ENCODE measurements around the gene FAM180A.
"Not testable (repeated sequence)": the region's sequence is repeated elsewhere in the genome, so short reads cannot be mapped to it uniquely, and the experiment has no call there.

Gene FAM180A

DNA sequence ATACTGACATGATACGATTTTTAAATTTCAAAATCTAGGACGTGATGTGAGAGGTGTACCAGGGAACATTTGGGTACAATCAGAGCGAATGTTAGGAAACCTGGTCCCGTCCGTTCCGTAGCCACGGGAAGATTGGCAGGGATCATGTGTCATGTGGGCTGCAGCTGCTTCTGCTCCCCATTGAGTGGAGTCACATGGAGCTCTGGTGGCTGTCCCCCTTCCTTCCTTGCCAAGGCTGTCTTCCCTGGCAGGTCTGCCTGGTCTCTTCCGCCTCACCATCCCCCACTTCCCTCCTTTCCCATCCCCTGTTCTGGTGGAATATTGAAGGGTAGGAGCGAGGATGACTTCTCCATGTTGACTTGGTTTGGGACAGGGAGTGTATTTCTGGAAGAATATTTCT, 33.8 kb upstream of the FAM180A start:
- Histone ChIP-seq H2AFZ (no peak overlapping the region), H3K4me3 (ENCODE audit: low read depth, low read length) (no peak overlapping the region), H3K79me2 (no peaks in the 10 kb centered on the region), H3K4me1 (no peaks in the 10 kb centered on the region), H3K27me3 (ENCODE audit: control insufficient read depth, insufficient read depth, low read length) (no peaks in the 10 kb centered on the region), H3K36me3 (ENCODE audit: control insufficient read depth, insufficient read depth, low read length) (no peaks in the 10 kb centered on the region), H3K9me3 (ENCODE audit: control insufficient read depth, low read length) (no peaks in the 10 kb centered on the region), H3K4me2 (ENCODE audit: low read length) (no peak overlapping the region), H3K27ac (no peak overlapping the region), H3K9ac (no peak overlapping the region)
- TF ChIP-seq, protein P1, sequence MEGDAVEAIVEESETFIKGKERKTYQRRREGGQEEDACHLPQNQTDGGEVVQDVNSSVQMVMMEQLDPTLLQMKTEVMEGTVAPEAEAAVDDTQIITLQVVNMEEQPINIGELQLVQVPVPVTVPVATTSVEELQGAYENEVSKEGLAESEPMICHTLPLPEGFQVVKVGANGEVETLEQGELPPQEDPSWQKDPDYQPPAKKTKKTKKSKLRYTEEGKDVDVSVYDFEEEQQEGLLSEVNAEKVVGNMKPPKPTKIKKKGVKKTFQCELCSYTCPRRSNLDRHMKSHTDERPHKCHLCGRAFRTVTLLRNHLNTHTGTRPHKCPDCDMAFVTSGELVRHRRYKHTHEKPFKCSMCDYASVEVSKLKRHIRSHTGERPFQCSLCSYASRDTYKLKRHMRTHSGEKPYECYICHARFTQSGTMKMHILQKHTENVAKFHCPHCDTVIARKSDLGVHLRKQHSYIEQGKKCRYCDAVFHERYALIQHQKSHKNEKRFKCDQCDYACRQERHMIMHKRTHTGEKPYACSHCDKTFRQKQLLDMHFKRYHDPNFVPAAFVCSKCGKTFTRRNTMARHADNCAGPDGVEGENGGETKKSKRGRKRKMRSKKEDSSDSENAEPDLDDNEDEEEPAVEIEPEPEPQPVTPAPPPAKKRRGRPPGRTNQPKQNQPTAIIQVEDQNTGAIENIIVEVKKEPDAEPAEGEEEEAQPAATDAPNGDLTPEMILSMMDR (IDR thresholded peaks at IDR 0.05), result no peak

DNA sequence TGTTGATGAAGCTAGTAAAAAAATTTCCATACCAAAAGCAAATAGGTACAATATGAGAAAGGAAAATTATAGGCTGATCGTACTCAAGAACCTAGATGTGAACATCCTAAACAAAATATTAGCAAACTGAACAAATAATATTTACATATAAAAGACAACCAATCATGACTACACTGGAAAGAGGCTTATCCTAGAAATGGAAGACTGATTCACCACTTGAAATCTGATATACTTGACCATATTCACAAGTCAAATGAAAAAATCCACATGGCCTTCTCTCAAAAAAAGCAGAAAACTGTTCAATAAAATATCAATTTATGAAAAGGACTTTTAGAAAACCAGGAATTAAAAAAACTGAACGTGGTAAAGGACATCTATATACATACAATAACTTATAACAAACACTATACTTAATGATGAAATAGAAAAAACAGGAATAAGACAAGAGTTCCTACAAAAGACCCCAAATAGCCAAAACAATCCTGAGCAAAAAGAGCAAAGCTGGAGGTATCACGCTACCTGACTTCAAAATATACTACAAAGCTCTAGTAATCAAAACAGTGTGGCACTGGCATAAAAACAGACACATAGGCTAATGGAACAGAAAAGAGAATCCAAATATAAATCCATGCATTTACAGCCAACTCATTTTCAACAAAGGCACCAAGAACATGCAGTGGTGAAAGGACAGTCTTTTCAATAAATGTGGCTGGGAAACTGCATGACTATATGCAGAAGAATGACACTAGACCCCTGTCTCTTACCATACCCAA, 29.2 kb upstream of the FAM180A start:
- Histone ChIP-seq H2AFZ (no peak overlapping the region), H3K9me3 (ENCODE audit: control insufficient read depth, low read length) (no peaks in the 10 kb centered on the region)

DNA sequence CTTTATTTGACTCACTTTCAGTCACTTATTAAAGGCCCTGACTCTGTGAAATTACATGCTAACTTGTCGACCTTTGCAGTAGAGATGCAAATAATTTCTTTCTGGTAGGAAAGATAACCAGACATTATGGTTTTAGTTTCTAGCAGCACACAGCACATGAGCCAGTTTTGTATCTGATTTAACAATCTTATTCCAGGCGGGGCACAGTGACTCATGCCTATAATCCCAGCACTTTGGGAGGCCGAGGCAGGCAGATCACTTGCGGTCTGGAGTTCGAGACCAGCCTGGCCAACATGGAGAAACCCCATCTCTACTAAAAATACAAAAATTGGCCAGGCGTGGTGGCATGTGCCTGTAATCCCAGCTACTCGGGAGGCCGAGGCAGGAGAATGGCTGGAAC, 27.3 kb upstream of the FAM180A start:
- not testable (repeated sequence) for H3K27me3 ChIP-seq (ENCODE audit: control insufficient read depth, insufficient read depth, low read length); H3K9ac ChIP-seq; H3K4me2 ChIP-seq (ENCODE audit: low read length); H3K9me3 ChIP-seq (ENCODE audit: control insufficient read depth, low read length); H3K36me3 ChIP-seq (ENCODE audit: control insufficient read depth, insufficient read depth, low read length); H3K27ac ChIP-seq; H3K4me1 ChIP-seq; H3K4me3 ChIP-seq (ENCODE audit: low read depth, low read length); H2AFZ ChIP-seq; H3K79me2 ChIP-seq

More for the DNA sequence above, 29.2 kb upstream of the FAM180A start:
- H3K4me1 ChIP-seq, result no peaks in the 10 kb centered on the region
- no peaks in the 10 kb centered on the region for H3K79me2 ChIP-seq
- H3K9ac ChIP-seq, result no peak overlapping the region
- TF ChIP-seq, protein P1 (IDR thresholded peaks at IDR 0.05), result no peak
- no peaks in the 10 kb centered on the region for H3K27me3 ChIP-seq (ENCODE audit: control insufficient read depth, insufficient read depth, low read length)
- H3K4me2 ChIP-seq (ENCODE audit: low read length), result no peak overlapping the region
- no peak overlapping the region for H3K27ac ChIP-seq
- H3K4me3 ChIP-seq (ENCODE audit: low read depth, low read length), result no peak overlapping the region
- H3K36me3 ChIP-seq (ENCODE audit: control insufficient read depth, insufficient read depth, low read length), result no peaks in the 10 kb centered on the region

DNA sequence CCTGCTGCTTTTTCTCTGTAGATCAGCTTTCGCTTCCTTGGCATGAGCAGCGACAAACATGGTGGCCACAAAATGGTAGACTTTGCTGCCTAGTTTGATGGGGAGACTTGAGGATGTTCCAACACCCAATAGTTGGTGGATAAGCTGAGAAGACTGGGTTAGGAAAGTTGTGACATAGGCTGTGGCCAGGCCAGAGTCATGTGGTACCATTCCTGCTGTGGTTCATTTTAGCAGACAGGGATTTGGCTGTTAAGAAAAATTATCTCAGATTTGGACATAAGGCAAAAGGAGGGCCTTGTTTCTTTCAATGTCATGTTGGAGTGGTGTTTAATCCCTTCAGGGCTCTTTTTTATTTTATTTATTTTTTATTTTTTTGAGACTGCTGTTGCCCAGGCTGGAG, 26.6 kb upstream of the FAM180A start:
- H3K9me3 ChIP-seq (ENCODE audit: control insufficient read depth, low read length), result no peaks in the 10 kb centered on the region
- H3K4me2 ChIP-seq (ENCODE audit: low read length), result no peak overlapping the region
- H3K27ac ChIP-seq, result no peak overlapping the region

DNA sequence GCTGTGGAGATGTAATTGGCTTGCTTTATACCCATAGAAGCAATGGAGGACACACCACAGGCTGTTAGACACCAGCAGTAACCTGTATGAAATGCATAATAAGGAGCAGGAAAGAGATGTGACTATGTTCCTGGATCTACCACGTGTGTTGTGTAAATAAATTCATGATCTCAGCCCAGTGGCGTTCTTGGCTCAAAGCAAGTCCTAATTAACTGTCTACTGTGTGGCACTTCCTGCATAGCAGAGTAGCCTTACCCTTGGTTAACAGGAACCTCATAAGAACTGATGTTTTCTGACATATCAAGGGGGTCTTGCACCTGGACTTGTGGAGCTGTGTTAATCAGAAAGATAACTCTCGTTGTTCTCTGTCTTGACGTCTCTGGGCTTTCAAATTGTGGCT, 25.7 kb upstream of the FAM180A start:
- H3K4me1 ChIP-seq, result no peaks in the 10 kb centered on the region
- H3K4me2 ChIP-seq (ENCODE audit: low read length), result no peak overlapping the region
- TF ChIP-seq, protein P1 (IDR thresholded peaks at IDR 0.05), result no peak
- no peak overlapping the region for H2AFZ ChIP-seq
- no peaks in the 10 kb centered on the region for H3K27me3 ChIP-seq (ENCODE audit: control insufficient read depth, insufficient read depth, low read length)
- H3K36me3 ChIP-seq (ENCODE audit: control insufficient read depth, insufficient read depth, low read length), result no peaks in the 10 kb centered on the region
- H3K9me3 ChIP-seq (ENCODE audit: control insufficient read depth, low read length), result no peaks in the 10 kb centered on the region
- H3K9ac ChIP-seq, result no peak overlapping the region
- H3K79me2 ChIP-seq, result no peaks in the 10 kb centered on the region
- H3K27ac ChIP-seq, result no peak overlapping the region
- H3K4me3 ChIP-seq (ENCODE audit: low read depth, low read length), result no peak overlapping the region

More for the DNA sequence above, 26.6 kb upstream of the FAM180A start:
- Histone ChIP-seq H3K4me1 (no peaks in the 10 kb centered on the region), H3K27me3 (ENCODE audit: control insufficient read depth, insufficient read depth, low read length) (no peaks in the 10 kb centered on the region), H3K4me3 (ENCODE audit: low read depth, low read length) (no peak overlapping the region), H3K79me2 (no peaks in the 10 kb centered on the region), H2AFZ (no peak overlapping the region), H3K36me3 (ENCODE audit: control insufficient read depth, insufficient read depth, low read length) (no peaks in the 10 kb centered on the region), H3K9ac (no peak overlapping the region)
- TF ChIP-seq, protein P1 (IDR thresholded peaks at IDR 0.05), result no peak

Data from parathyroid adenoma (tissue), 2 donors.